GM23338 (cell line): ENCODE measurements around the gene PITPNC1. TPM values are rescaled to one million over a fixed set of nuclear protein-coding genes. Genes with fewer than 3 reads are reported as not detected.
A peak's percentile ranks its signal among the peaks of the same experiment; 100 is the strongest.

ENCODE experiments used
- ATAC-seq: fragments of 200-7000 bp; cut with Tn5 transposase; 3 replicates; pipeline ENCODE4 v1.9.1; 2020
- DNase-seq: peaks from one replicate; pipeline ENCODE4 v3.0.0-alpha.2; 2015; ENCODE audit warnings: low spot score
- H2AFZ ChIP-seq: fragments of 200-600 bp; sonication (generic); 2 replicates; pipeline ENCODE4 v1.8.0; 2016; ENCODE audit warnings: antibody characterized with exemption, mild to moderate bottlenecking, moderate library complexity
- H3F3A ChIP-seq: fragments of 200-600 bp; sonication (generic); replicated peaks from 2 replicates; pipeline ENCODE4 v1.8.0; 2017; ENCODE audit warnings: antibody characterized with exemption, mixed run types, low read depth
- H3K27ac ChIP-seq: fragments of 200-600 bp; sonication (generic); 2 replicates; pipeline ENCODE4 v1.6.1; 2016; ENCODE audit warnings: low read depth
- H3K27me3 ChIP-seq: fragments of 200-600 bp; sonication (generic); 2 replicates; pipeline ENCODE4 v1.8.0; 2016; ENCODE audit warnings: mild to moderate bottlenecking, mixed run types, moderate library complexity; ENCODE audit not compliant: insufficient read depth
- H3K36me3 ChIP-seq: fragments of 200-600 bp; sonication (generic); 2 replicates; pipeline ENCODE4 v1.8.0; 2016; ENCODE audit warnings: mild to moderate bottlenecking; ENCODE audit not compliant: insufficient read depth
- H3K4me1 ChIP-seq: fragments of 200-600 bp; sonication (generic); 2 replicates; pipeline ENCODE4 v1.8.0; 2016; ENCODE audit warnings: mild to moderate bottlenecking, moderate library complexity; ENCODE audit not compliant: insufficient read depth
- H3K4me2 ChIP-seq: fragments of 200-600 bp; sonication (generic); 2 replicates; pipeline ENCODE4 v1.7.1; 2017; ENCODE audit warnings: mixed run types
- H3K4me3 ChIP-seq: fragments of 200-600 bp; sonication (generic); 2 replicates; pipeline ENCODE4 v1.6.1; 2016; ENCODE audit warnings: mixed run types
- H3K79me2 ChIP-seq: fragments of 200-600 bp; sonication (generic); replicated peaks from 2 replicates; pipeline ENCODE4 v1.8.0; 2017; ENCODE audit warnings: mild to moderate bottlenecking; ENCODE audit not compliant: insufficient read depth
- H3K9me2 ChIP-seq: fragments of 200-600 bp; sonication (generic); 2 replicates; pipeline ENCODE4 v1.8.0; 2017; ENCODE audit not compliant: insufficient read depth
- H4K20me1 ChIP-seq: fragments of 200-600 bp; sonication (generic); replicated peaks from 2 replicates; pipeline ENCODE4 v1.8.0; 2017; ENCODE audit warnings: mild to moderate bottlenecking; ENCODE audit not compliant: insufficient read depth
- H3K27ac Mint-ChIP-seq: 2 replicates; pipeline ENCODE4 v1.8.0; 2020; ENCODE audit warnings: inconsistent platforms, mild to moderate bottlenecking, moderate library complexity, mixed read lengths
- H3K27me3 Mint-ChIP-seq: 3 replicates; pipeline ENCODE4 v1.8.0; 2022; ENCODE audit warnings: low read depth, mild to moderate bottlenecking, moderate library complexity, mixed read lengths, inconsistent platforms; ENCODE audit not compliant: insufficient read depth, poor library complexity
- H3K36me3 Mint-ChIP-seq: 3 replicates; pipeline ENCODE4 v1.8.0; 2021; ENCODE audit warnings: low read depth, mild to moderate bottlenecking, inconsistent platforms, moderate library complexity, mixed read lengths
- H3K4me1 Mint-ChIP-seq: 3 replicates; pipeline ENCODE4 v1.8.0; 2020; ENCODE audit warnings: mild to moderate bottlenecking, inconsistent platforms, mixed read lengths
- H3K4me3 Mint-ChIP-seq: 3 replicates; pipeline ENCODE4 v1.8.0; 2021; ENCODE audit warnings: moderate library complexity, mild to moderate bottlenecking, inconsistent platforms, mixed read lengths
- H3K9me3 Mint-ChIP-seq: 3 replicates; pipeline ENCODE4 v1.8.0; 2020; ENCODE audit warnings: moderate library complexity, mild to moderate bottlenecking, inconsistent platforms, mixed read lengths
- CREB1 ChIP-seq: fragments of 250-450 bp; sonication (Bioruptor Pico); IDR thresholded peaks from 2 replicates; pipeline ENCODE4 v1.5.0; 2020; ENCODE audit warnings: low read depth, mild to moderate bottlenecking, moderate library complexity
- ETS1 ChIP-seq: IDR thresholded peaks from 2 replicates; pipeline ENCODE4 v1.6.1; 2016; ENCODE audit warnings: antibody characterized with exemption
- EZH2phosphoT487 ChIP-seq: fragments of 200-600 bp; sonication (generic); IDR thresholded peaks from one replicate; pipeline ENCODE4 v1.8.1; 2018; ENCODE audit warnings: antibody characterized with exemption; ENCODE audit not compliant: unreplicated experiment
- POLR2AphosphoS5 ChIP-seq: IDR thresholded peaks from 2 replicates; pipeline ENCODE4 v1.6.1; 2016; ENCODE audit warnings: antibody characterized with exemption, low read depth
- REST ChIP-seq: IDR thresholded peaks from one replicate; pipeline ENCODE4 v1.6.1; 2018; ENCODE audit warnings: antibody characterized with exemption; ENCODE audit not compliant: unreplicated experiment
- ZNF114 ChIP-seq: fragments of 250-450 bp; sonication (Bioruptor Pico); IDR thresholded peaks from 2 replicates; pipeline ENCODE4 v1.5.0; 2020; ENCODE audit warnings: mild to moderate bottlenecking, moderate library complexity
- polyA plus RNA-seq: library from polyadenylated mRNA; unstranded; fragments of >200 nt; fragmentation: Nextera tagmentation; extraction: Ambion mirVana; gene quantifications from 2 replicates; pipeline ENCODE4 v1.2.1, GENCODE V29; 2016
- total RNA-seq: library from RNA; depleted of rRNA; stranded (reverse); fragments of >200 nt; shearing (Covaris generic); gene quantifications from 2 replicates; pipeline ENCODE4 v1.2.3, GENCODE V29; 2014

The PITPNC1 gene
- total and polyA plus RNA-seq, 2 experiments from 2014 or later, result 23.0 to 32.6 TPM

GRCh38 chr17:67353929-67354574 lies 23.0 kb upstream of the PITPNC1 start:
- no peaks in the 10 kb centered on the region; the same call in 1 of the 2 replicates for H4K20me1 ChIP-seq

More at GRCh38 chr17:67353929-67354574, 23.0 kb upstream of the PITPNC1 start:
- Histone ChIP-seq H3K27ac (peak overlapping the region; percentile 89), H3K4me1 (peaks cover 22% of the 10 kb centered on the region), H3K27me3 (no peaks in the 10 kb centered on the region), H3K4me2 (peak overlapping the region; percentile 61), H3K36me3 (peaks cover 26% of the 10 kb centered on the region), H3K4me3 (no peak overlapping the region; the same call in 1 of the 2 replicates), H2AFZ (no peak overlapping the region), H3F3A (peaks cover 6% of the 10 kb centered on the region; the same call in 1 of the 2 replicates), H3K9me2 (no peaks in the 10 kb centered on the region), H3K79me2 (peaks cover 47% of the 10 kb centered on the region)
- Mint-ChIP-seq H3K27ac (peak overlapping the region; percentile 89), H3K27me3 (no peaks in the 10 kb centered on the region), H3K36me3 (peaks cover 75% of the 10 kb centered on the region), H3K9me3 (no peaks in the 10 kb centered on the region), H3K4me1 (peaks cover 24% of the 10 kb centered on the region), H3K4me3 (peak overlapping the region; percentile 35; the same call in 2 of the 3 replicates)
- no peak for TF ChIP-seq ZNF114 (CRISPR knock-in tag)
- TF ChIP-seq POLR2AphosphoS5, result no peak
- no peak for TF ChIP-seq CREB1
- TF ChIP-seq ETS1, result no peak
- TF ChIP-seq REST, result no peak
- no peak for TF ChIP-seq EZH2phosphoT487
- DNase-seq (peak; percentile 32), ATAC-seq (peak; percentile 77)
